Mesothelial cell of epicardium (in vitro differentiated cells): ENCODE data around the gene SYNCRIP. TPM values are rescaled to one million over a fixed set of nuclear protein-coding genes. Genes with fewer than 3 reads are reported as not detected.

Experiments used
- DNase-seq, 2 experiments: peaks; one replicate each; pipeline ENCODE4 v3.0.0; 2021; ENCODE audit warnings: low spot score in 2 of 2; ENCODE audit not compliant: unreplicated experiment in 2 of 2
- H3K27ac Mint-ChIP-seq: 2 replicates; pipeline ENCODE4 v1.8.0; 2021; ENCODE audit warnings: mixed read lengths
- H3K27me3 Mint-ChIP-seq: 2 replicates; pipeline ENCODE4 v1.8.0; 2021; ENCODE audit warnings: low read depth, mixed read lengths
- H3K36me3 Mint-ChIP-seq: 2 replicates; pipeline ENCODE4 v1.8.0; 2021; ENCODE audit warnings: mixed read lengths
- H3K4me1 Mint-ChIP-seq: 2 replicates; pipeline ENCODE4 v1.8.0; 2021; ENCODE audit warnings: mixed read lengths
- H3K4me3 Mint-ChIP-seq: 2 replicates; pipeline ENCODE4 v1.8.0; 2021; ENCODE audit warnings: mild to moderate bottlenecking, moderate library complexity, mixed read lengths
- H3K9me3 Mint-ChIP-seq: 2 replicates; pipeline ENCODE4 v1.8.0; 2021; ENCODE audit warnings: mixed read lengths
- CTCF ChIP-seq: fragments of 200-600 bp; sonication (generic); IDR thresholded peaks from one replicate; pipeline ENCODE4 v1.5.0; 2021; ENCODE audit warnings: antibody characterized with exemption; ENCODE audit not compliant: unreplicated experiment
- total RNA-seq: library from RNA; stranded (reverse); gene quantifications from 3 replicates; pipeline ENCODE4 v1.2.1, GENCODE V29; 2021

SYNCRIP gene
- total RNA-seq, 1 donor from 2014 or later, result 129 TPM

DNA sequence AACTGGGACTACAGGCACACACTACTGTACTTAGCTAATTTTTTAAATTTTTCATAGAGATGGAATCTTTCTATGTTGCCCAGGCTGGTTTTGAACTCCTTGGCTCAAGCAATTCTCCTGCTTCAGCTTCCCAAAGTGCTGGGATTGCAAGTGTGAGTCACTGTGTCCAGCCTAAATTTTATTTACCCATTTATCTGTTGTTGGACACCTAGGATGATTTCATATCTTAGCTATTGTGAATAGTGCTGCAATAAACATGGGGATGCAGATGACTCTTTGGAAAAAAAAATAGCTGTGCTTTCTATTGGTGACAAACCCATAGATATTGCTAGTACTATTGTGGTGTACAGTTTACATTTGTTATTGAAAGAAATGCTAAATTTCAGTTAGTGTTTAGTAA, 19.6 kb upstream of the SYNCRIP start:
- Mint-ChIP-seq H3K9me3 (peaks cover 13% of the 10 kb centered on the region), H3K27ac (no peak overlapping the region), H3K27me3 (no peaks in the 10 kb centered on the region), H3K36me3 (peaks cover 28% of the 10 kb centered on the region), H3K4me3 (no peak overlapping the region), H3K4me1 (no peaks in the 10 kb centered on the region)
- no peak for DNase-seq
- TF ChIP-seq CTCF, result no peak

GRCh38 chr6:85660181-85660611, 17.5 kb upstream of the SYNCRIP start:
- no peak overlapping the region for H3K27ac Mint-ChIP-seq
- H3K4me1 Mint-ChIP-seq, result peaks cover 3% of the 10 kb centered on the region
- peaks cover 21% of the 10 kb centered on the region for H3K36me3 Mint-ChIP-seq
- H3K27me3 Mint-ChIP-seq, result no peaks in the 10 kb centered on the region
- no peak for TF ChIP-seq CTCF
- H3K9me3 Mint-ChIP-seq, result peaks cover 19% of the 10 kb centered on the region
- DNase-seq, result no peak
- no peak overlapping the region for H3K4me3 Mint-ChIP-seq

GRCh38 chr6:85650606-85651005, 7.9 kb upstream of the SYNCRIP start:
- TF ChIP-seq CTCF, result no peak
- H3K36me3 Mint-ChIP-seq, result peaks cover 7% of the 10 kb centered on the region
- no peak overlapping the region for H3K27ac Mint-ChIP-seq

DNA sequence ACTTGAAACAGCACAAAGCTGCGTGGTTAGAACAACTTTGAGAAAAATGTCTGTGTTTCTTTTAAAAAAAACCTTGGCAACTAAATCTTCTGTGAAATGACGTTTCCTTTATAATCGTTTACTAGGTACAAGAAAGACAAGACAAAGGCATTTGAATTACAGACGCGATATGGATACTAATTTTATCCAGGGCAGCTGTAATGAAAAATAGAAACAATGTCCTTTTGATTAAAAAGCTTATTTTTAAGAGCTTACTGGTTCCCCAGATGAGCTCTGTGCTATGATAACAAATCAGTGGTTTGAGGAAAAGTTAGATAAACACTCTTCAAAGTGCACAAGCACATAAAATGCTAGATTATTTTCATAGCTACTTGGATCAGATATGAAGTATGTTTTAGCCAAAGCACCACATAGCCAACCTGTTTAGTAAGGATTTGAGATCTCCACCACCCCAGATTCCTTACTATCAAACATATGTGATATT, 1.6 kb upstream of the SYNCRIP start:
- peak overlapping the region; percentile 77 for H3K4me3 Mint-ChIP-seq
- H3K36me3 Mint-ChIP-seq, result peaks cover 17% of the 10 kb centered on the region
- peak overlapping the region; percentile 99 for H3K27ac Mint-ChIP-seq
- H3K27me3 Mint-ChIP-seq, result no peaks in the 10 kb centered on the region
- peaks cover 11% of the 10 kb centered on the region for H3K9me3 Mint-ChIP-seq
- peaks cover 34% of the 10 kb centered on the region for H3K4me1 Mint-ChIP-seq
- DNase-seq, result no peak
- TF ChIP-seq CTCF, result no peak

More at GRCh38 chr6:85650606-85651005, 7.9 kb upstream of the SYNCRIP start:
- Mint-ChIP-seq H3K4me3 (no peak overlapping the region), H3K27me3 (no peaks in the 10 kb centered on the region), H3K9me3 (peaks cover 11% of the 10 kb centered on the region), H3K4me1 (peaks cover under 1% of the 10 kb centered on the region)
- no peak for DNase-seq

DNA sequence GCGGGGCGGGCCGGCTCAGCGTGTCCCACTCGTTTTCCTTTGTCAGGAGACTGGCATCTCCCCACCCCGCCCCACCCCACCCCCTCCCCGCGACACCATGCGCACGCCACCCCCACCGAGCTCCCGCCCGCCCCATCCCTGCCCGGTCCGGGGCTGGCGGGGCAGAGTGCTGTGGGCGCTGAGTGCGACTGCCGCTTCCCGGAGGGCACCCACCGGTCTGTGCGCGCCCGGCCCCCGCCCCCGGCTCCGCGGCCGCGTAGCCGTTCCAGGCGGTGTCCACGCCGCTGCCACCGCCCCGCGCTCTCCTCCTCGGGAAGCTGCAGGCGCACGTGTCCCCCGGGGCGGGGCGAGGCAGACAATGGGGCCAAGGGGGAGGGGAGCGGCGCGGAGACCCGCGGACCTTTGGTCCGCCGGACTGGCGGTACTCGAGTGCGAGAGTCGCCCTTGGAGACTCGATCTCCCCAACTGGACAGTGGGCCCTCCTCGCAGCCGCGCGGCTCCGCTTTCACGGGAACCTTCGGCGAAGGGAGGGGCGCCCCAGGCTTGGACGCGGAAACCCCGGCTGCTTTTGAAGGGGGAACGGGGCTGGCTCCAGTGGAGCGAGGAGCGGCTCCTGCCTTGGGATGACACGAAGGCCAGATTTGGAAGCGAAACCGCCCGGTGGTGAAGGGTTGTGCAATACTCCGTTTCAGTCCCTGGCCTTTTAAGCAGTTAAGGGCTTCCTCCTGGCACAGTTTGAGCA, 1.0 kb upstream of the SYNCRIP start:
- Mint-ChIP-seq H3K4me1 (peaks cover 38% of the 10 kb centered on the region), H3K27me3 (no peaks in the 10 kb centered on the region), H3K27ac (peak overlapping the region; percentile 100), H3K9me3 (peaks cover 6% of the 10 kb centered on the region), H3K4me3 (peak overlapping the region; percentile 83), H3K36me3 (peaks cover 20% of the 10 kb centered on the region)
- TF ChIP-seq CTCF, result no peak
- peak; percentile 70 to 85 for DNase-seq
